ENCODE results near the gene YBX3. TPM values are rescaled to one million over a fixed set of nuclear protein-coding genes. Genes with fewer than 3 reads are reported as not detected.

YBX3 gene
- total and polyA plus RNA-seq, 2 of the 13 experiments (the other 11 are each of a cell fraction or from before 2014, with no cell fraction given) = 77.5 to 99.6 TPM

DNA sequence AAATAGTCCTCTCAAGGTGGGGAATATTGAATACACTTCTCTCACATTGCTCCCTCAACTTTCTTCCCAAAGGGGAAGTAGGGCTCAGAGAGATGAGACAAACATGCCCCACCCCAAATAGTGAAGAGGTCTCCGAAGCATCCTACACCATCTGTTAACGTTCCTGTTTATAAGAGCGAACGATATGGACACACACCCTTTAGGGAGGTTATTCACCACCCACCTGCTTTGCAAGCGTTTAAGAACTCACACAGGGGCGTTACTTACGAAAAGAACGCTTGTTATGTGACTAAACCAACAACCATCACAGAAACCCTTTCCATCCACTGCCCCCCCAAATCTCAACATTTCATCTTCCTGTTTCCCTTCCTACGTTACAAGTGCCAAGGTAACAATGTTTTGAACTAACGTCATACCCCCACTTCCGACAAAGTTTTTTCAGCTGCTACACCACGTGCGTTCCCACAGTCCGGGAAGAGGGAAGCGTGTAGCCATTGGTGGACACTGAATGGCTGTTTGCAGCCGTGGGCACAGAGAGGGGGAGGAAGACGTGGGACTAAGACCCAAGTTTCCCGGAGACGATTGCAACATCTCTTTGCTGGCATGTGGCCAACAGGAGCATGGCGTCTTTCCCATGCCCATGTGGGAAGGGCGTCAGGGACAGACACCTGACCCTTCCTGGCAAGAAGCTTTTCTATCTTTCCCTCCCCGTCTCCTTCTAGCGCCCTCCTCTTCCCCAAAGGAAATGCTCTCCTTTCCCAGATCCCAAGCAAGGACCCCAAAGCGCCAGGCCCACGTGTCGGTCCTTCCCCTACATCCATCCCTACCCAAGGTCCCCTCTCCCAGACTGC, 1.2 kb downstream of the YBX3 start (continued):
- TF ChIP-seq, protein P1, sequence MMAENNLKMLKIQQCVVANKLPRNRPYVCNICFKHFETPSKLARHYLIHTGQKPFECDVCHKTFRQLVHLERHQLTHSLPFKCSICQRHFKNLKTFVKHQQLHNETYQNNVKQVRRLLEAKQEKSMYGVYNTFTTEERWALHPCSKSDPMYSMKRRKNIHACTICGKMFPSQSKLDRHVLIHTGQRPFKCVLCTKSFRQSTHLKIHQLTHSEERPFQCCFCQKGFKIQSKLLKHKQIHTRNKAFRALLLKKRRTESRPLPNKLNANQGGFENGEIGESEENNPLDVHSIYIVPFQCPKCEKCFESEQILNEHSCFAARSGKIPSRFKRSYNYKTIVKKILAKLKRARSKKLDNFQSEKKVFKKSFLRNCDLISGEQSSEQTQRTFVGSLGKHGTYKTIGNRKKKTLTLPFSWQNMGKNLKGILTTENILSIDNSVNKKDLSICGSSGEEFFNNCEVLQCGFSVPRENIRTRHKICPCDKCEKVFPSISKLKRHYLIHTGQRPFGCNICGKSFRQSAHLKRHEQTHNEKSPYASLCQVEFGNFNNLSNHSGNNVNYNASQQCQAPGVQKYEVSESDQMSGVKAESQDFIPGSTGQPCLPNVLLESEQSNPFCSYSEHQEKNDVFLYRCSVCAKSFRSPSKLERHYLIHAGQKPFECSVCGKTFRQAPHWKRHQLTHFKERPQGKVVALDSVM (CRISPR knock-in tag; IDR thresholded peaks at IDR 0.05) = no peak
- TF ChIP-seq TP53 (CRISPR knock-in tag; conservative IDR thresholded peaks at IDR 0.05) = no peak
- no peak for TF ChIP-seq ZNF30 (CRISPR knock-in tag; IDR thresholded peaks at IDR 0.05)
- TF ChIP-seq ZNF367 (CRISPR knock-in tag; IDR thresholded peaks at IDR 0.05; ENCODE audit: borderline replicate concordance) = no peak
- TF ChIP-seq ATRX (CRISPR knock-in tag; IDR thresholded peaks at IDR 0.05; ENCODE audit: borderline replicate concordance) = no peak
- peak; percentile 74 for TF ChIP-seq YY1 (IDR thresholded peaks at IDR 0.05; ENCODE audit: insufficient read depth, insufficient replicate concordance, low read depth, low read length)
- peak; percentile 63 for TF ChIP-seq FOXA3 (CRISPR knock-in tag; IDR thresholded peaks at IDR 0.05)
- TF ChIP-seq, protein P2, sequence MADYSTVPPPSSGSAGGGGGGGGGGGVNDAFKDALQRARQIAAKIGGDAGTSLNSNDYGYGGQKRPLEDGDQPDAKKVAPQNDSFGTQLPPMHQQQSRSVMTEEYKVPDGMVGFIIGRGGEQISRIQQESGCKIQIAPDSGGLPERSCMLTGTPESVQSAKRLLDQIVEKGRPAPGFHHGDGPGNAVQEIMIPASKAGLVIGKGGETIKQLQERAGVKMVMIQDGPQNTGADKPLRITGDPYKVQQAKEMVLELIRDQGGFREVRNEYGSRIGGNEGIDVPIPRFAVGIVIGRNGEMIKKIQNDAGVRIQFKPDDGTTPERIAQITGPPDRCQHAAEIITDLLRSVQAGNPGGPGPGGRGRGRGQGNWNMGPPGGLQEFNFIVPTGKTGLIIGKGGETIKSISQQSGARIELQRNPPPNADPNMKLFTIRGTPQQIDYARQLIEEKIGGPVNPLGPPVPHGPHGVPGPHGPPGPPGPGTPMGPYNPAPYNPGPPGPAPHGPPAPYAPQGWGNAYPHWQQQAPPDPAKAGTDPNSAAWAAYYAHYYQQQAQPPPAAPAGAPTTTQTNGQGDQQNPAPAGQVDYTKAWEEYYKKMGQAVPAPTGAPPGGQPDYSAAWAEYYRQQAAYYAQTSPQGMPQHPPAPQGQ (CRISPR knock-in tag; IDR thresholded peaks at IDR 0.05; ENCODE audit: borderline replicate concordance) = no peak
- peak; percentile 89; the same call in 2 of the 3 replicates for TF ChIP-seq MXI1 (IDR thresholded peaks at IDR 0.05; ENCODE audit: borderline replicate concordance, low read depth, low read length)
- TF ChIP-seq, protein P3, sequence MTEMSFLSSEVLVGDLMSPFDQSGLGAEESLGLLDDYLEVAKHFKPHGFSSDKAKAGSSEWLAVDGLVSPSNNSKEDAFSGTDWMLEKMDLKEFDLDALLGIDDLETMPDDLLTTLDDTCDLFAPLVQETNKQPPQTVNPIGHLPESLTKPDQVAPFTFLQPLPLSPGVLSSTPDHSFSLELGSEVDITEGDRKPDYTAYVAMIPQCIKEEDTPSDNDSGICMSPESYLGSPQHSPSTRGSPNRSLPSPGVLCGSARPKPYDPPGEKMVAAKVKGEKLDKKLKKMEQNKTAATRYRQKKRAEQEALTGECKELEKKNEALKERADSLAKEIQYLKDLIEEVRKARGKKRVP (CRISPR knock-in tag; IDR thresholded peaks at IDR 0.05) = peak in 1 of 2 experiments; percentile 91; a peak in 2 of 4 replicates
- TF ChIP-seq FOXJ3 (CRISPR knock-in tag; IDR thresholded peaks at IDR 0.05; ENCODE audit: borderline replicate concordance) = no peak
- TF ChIP-seq TEAD3 (CRISPR knock-in tag; optimal IDR thresholded peaks at IDR 0.05; ENCODE audit: borderline replicate concordance) = peak; percentile 15
- TF ChIP-seq ZNF160 (CRISPR knock-in tag; IDR thresholded peaks at IDR 0.05) = no peak
- TF ChIP-seq, protein P4, sequence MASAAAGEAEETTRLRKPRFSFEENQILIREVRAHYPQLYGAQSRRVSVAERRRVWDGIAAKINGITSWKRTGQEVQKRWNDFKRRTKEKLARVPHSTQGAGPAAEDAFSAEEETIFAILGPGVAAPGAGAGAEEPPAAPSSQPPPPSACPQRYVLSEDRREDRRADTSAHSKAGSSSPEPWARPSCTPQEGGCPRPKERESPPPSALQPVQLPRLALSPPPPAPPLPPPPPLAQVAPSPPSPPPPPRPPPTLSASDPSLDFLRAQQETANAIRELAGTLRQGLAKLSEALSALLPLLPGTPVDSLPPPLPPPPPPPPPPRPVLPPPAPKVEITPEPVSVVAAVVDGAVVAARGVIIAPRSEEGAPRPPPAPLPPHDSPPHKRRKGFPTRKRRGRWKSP (CRISPR knock-in tag; IDR thresholded peaks at IDR 0.05) = peak; percentile 76; the same call in 1 of the 2 replicates
- TF ChIP-seq, protein P5, sequence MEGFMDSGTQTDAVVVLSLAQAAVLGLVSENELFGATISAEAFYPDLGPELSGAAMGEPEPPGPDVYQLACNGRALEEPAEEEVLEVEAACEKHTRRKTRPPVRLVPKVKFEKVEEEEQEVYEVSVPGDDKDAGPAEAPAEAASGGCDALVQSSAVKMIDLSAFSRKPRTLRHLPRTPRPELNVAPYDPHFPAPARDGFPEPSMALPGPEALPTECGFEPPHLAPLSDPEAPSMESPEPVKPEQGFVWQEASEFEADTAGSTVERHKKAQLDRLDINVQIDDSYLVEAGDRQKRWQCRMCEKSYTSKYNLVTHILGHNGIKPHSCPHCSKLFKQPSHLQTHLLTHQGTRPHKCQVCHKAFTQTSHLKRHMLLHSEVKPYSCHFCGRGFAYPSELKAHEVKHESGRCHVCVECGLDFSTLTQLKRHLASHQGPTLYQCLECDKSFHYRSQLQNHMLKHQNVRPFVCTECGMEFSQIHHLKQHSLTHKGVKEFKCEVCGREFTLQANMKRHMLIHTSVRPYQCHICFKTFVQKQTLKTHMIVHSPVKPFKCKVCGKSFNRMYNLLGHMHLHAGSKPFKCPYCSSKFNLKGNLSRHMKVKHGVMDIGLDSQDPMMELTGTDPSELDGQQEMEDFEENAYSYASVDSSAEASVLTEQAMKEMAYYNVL (CRISPR knock-in tag; IDR thresholded peaks at IDR 0.05; ENCODE audit: borderline replicate concordance) = 0 out of 2 replicates have a peak, but pooled peaks have one; percentile 36
- TF ChIP-seq, protein P6, sequence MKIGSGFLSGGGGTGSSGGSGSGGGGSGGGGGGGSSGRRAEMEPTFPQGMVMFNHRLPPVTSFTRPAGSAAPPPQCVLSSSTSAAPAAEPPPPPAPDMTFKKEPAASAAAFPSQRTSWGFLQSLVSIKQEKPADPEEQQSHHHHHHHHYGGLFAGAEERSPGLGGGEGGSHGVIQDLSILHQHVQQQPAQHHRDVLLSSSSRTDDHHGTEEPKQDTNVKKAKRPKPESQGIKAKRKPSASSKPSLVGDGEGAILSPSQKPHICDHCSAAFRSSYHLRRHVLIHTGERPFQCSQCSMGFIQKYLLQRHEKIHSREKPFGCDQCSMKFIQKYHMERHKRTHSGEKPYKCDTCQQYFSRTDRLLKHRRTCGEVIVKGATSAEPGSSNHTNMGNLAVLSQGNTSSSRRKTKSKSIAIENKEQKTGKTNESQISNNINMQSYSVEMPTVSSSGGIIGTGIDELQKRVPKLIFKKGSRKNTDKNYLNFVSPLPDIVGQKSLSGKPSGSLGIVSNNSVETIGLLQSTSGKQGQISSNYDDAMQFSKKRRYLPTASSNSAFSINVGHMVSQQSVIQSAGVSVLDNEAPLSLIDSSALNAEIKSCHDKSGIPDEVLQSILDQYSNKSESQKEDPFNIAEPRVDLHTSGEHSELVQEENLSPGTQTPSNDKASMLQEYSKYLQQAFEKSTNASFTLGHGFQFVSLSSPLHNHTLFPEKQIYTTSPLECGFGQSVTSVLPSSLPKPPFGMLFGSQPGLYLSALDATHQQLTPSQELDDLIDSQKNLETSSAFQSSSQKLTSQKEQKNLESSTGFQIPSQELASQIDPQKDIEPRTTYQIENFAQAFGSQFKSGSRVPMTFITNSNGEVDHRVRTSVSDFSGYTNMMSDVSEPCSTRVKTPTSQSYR (CRISPR knock-in tag; IDR thresholded peaks at IDR 0.05; ENCODE audit: borderline replicate concordance) = peak; percentile 55; the same call in 1 of the 2 replicates

Measured in HepG2 (cell line).